HEK293 (cell line): Measurements from ENCODE around the gene MAP1LC3C.

ENCODE experiments used
- CTCF ChIP-seq: fragments of 450-650 bp; formaldehyde crosslinking; IDR thresholded peaks from 2 replicates; pipeline ENCODE4 v1.5.1; 2016; ENCODE audit warnings: missing biosample characterization, missing genetic modification characterization
- REST ChIP-seq: fragments of 450-650 bp; formaldehyde crosslinking; IDR thresholded peaks from 2 replicates; pipeline ENCODE4 v1.5.1; 2016; ENCODE audit warnings: missing biosample characterization, missing genetic modification characterization
- ZNF830 ChIP-seq: fragments of 450-650 bp; IDR thresholded peaks from 2 replicates; pipeline ENCODE4 v1.5.0; 2018; ENCODE audit warnings: missing biosample characterization, missing genetic modification characterization, low read depth, mild to moderate bottlenecking, moderate library complexity

GRCh38 chr1:242002510-242002909 is 3.6 kb upstream of the MAP1LC3C start:
- TF ChIP-seq REST (tag by site-specific recombination): no peak
- no peak for TF ChIP-seq ZNF830 (tag by site-specific recombination)
- TF ChIP-seq CTCF: no peak
